Progenitor cell of endocrine pancreas (in vitro differentiated cells): Measurements from ENCODE around the gene COL4A1. TPM values are rescaled to one million over a fixed set of nuclear protein-coding genes. Genes with fewer than 3 reads are reported as not detected.

Experiments
- DNase-seq: peaks from one replicate; pipeline ENCODE4 v3.0.0; 2021; ENCODE audit warnings: low spot score; ENCODE audit not compliant: unreplicated experiment
- H3K27ac Mint-ChIP-seq: 2 replicates; pipeline ENCODE4 v1.8.0; 2021; ENCODE audit warnings: mild to moderate bottlenecking, moderate library complexity, mixed read lengths
- H3K27me3 Mint-ChIP-seq: 2 replicates; pipeline ENCODE4 v1.8.0; 2021; ENCODE audit warnings: mixed read lengths
- H3K36me3 Mint-ChIP-seq: 2 replicates; pipeline ENCODE4 v1.8.0; 2022; ENCODE audit warnings: mixed read lengths; ENCODE audit not compliant: insufficient read depth
- H3K4me1 Mint-ChIP-seq: 2 replicates; pipeline ENCODE4 v1.8.0; 2021; ENCODE audit warnings: low read depth, mixed read lengths
- H3K4me3 Mint-ChIP-seq: 2 replicates; pipeline ENCODE4 v1.8.0; 2021; ENCODE audit warnings: low read depth, mild to moderate bottlenecking, moderate library complexity, mixed read lengths
- H3K9me3 Mint-ChIP-seq: 2 replicates; pipeline ENCODE4 v1.8.0; 2021; ENCODE audit warnings: low read depth, mixed read lengths
- CTCF ChIP-seq: fragments of 200-600 bp; sonication (generic); IDR thresholded peaks from one replicate; pipeline ENCODE4 v1.5.0; 2021; ENCODE audit warnings: antibody characterized with exemption, mild to moderate bottlenecking; ENCODE audit not compliant: unreplicated experiment
- total RNA-seq: library from RNA; stranded (reverse); gene quantifications from 2 replicates; pipeline ENCODE4 v1.2.1, GENCODE V29; 2021

Gene COL4A1
- total RNA-seq, 1 donor from 2014 or later = 81.3 TPM

GRCh38 chr13:110297011-110297410 lies 9.9 kb downstream of the COL4A1 start:
- Mint-ChIP-seq H3K9me3 (peaks cover 3% of the 10 kb centered on the region), H3K36me3 (peaks cover 5% of the 10 kb centered on the region), H3K4me1 (peaks cover 8% of the 10 kb centered on the region), H3K27me3 (peaks cover 32% of the 10 kb centered on the region), H3K4me3 (no peak overlapping the region), H3K27ac (no peak overlapping the region)
- TF ChIP-seq CTCF = no peak
- no peak for DNase-seq

GRCh38 chr13:110294622-110295021 lies 12.3 kb downstream of the COL4A1 start:
- DNase-seq = no peak
- Mint-ChIP-seq H3K27ac (no peak overlapping the region), H3K27me3 (peaks cover 15% of the 10 kb centered on the region), H3K9me3 (peaks cover 3% of the 10 kb centered on the region), H3K4me3 (no peak overlapping the region), H3K36me3 (peaks cover 3% of the 10 kb centered on the region), H3K4me1 (peaks cover 6% of the 10 kb centered on the region)
- TF ChIP-seq CTCF = no peak

GRCh38 chr13:110294146-110294545 lies 12.8 kb downstream of the COL4A1 start:
- peaks cover 12% of the 10 kb centered on the region for H3K27me3 Mint-ChIP-seq
- peaks cover 3% of the 10 kb centered on the region for H3K9me3 Mint-ChIP-seq
- TF ChIP-seq CTCF = no peak
- DNase-seq = no peak
- peaks cover 4% of the 10 kb centered on the region for H3K36me3 Mint-ChIP-seq
- peaks cover 6% of the 10 kb centered on the region for H3K4me1 Mint-ChIP-seq
- H3K4me3 Mint-ChIP-seq = no peak overlapping the region
- H3K27ac Mint-ChIP-seq = no peak overlapping the region

- TF ChIP-seq CTCF = no peak
Measured at GRCh38 chr13:110293649-110294048, 13.3 kb downstream of the COL4A1 start.

GRCh38 chr13:110293037-110293436 lies 13.9 kb downstream of the COL4A1 start:
- peaks cover 3% of the 10 kb centered on the region for H3K9me3 Mint-ChIP-seq
- no peak overlapping the region for H3K27ac Mint-ChIP-seq
- TF ChIP-seq CTCF = no peak
- H3K36me3 Mint-ChIP-seq = peaks cover 4% of the 10 kb centered on the region
- DNase-seq = no peak
- H3K27me3 Mint-ChIP-seq = peaks cover 3% of the 10 kb centered on the region
- peaks cover 2% of the 10 kb centered on the region for H3K4me1 Mint-ChIP-seq
- no peak overlapping the region for H3K4me3 Mint-ChIP-seq

More at GRCh38 chr13:110293649-110294048, 13.3 kb downstream of the COL4A1 start:
- Mint-ChIP-seq H3K27me3 (peaks cover 8% of the 10 kb centered on the region), H3K9me3 (peaks cover 3% of the 10 kb centered on the region), H3K4me3 (no peak overlapping the region), H3K4me1 (peaks cover 4% of the 10 kb centered on the region), H3K27ac (no peak overlapping the region), H3K36me3 (peaks cover 4% of the 10 kb centered on the region)
- DNase-seq = no peak
